IMR-90 (cell line): ENCODE data around the gene FER. TPM values are rescaled to one million over a fixed set of nuclear protein-coding genes. Genes with fewer than 3 reads are reported as not detected.

Experiments
- ATAC-seq: fragments of 200-7000 bp; cut with Tn5 transposase; 2 replicates; pipeline ENCODE4 v1.9.1; 2020; ENCODE audit warnings: low read depth, mild to moderate bottlenecking, moderate library complexity
- BruUV-seq: library from RNA; stranded (reverse); fragments of 400-500 nt; replicated peaks from 2 replicates; lab custom pipeline; 2021; lab: Mats Ljungman, UMichigan
- CTCF ChIA-PET: fragments of 300-600 bp; formaldehyde crosslinking; extraction: SDS; loops from one replicate; lab custom pipeline; 2021; ENCODE audit warnings: antibody characterized with exemption; lab: Yijun Ruan, JAX
- POLR2A ChIA-PET: fragments of 300-600 bp; sonication (Branson Sonifier 250); formaldehyde crosslinking; loops from one replicate; lab custom pipeline; 2022; ENCODE audit warnings: antibody characterized with exemption; ENCODE audit not compliant: unreplicated experiment; lab: Charles Lee
- DNase-seq: peaks from one replicate; pipeline ENCODE4 v3.0.0; 2013
- H2AFZ ChIP-seq: replicated peaks from 2 replicates; pipeline ENCODE3; 2013; ENCODE audit warnings: low read length, mild to moderate bottlenecking; ENCODE audit not compliant: poor library complexity
- H2AK5ac ChIP-seq: 2 replicates; pipeline ENCODE4 v1.6.1; 2013; ENCODE audit warnings: low read depth, low read length, inconsistent platforms
- H2AK9ac ChIP-seq: replicated peaks from 2 replicates; pipeline ENCODE3; 2013; ENCODE audit warnings: mild to moderate bottlenecking, low read depth, low read length, moderate library complexity; ENCODE audit not compliant: poor library complexity
- H2BK120ac ChIP-seq: 2 replicates; pipeline ENCODE4 v1.6.1; 2013; ENCODE audit warnings: low read depth, low read length, inconsistent platforms
- H2BK15ac ChIP-seq: 3 replicates; pipeline ENCODE4 v1.6.1; 2013; ENCODE audit warnings: low read depth, low read length, inconsistent platforms
- H2BK20ac ChIP-seq: 2 replicates; pipeline ENCODE4 v1.6.1; 2013; ENCODE audit warnings: low read depth, mild to moderate bottlenecking, inconsistent platforms, low read length, moderate library complexity
- H2BK5ac ChIP-seq: 2 replicates; pipeline ENCODE4 v1.6.1; 2013; ENCODE audit warnings: mild to moderate bottlenecking, low read depth, low read length, inconsistent platforms; ENCODE audit not compliant: poor library complexity, severe bottlenecking
- H3K14ac ChIP-seq: replicated peaks from 2 replicates; pipeline ENCODE4 v1.6.1; 2013; ENCODE audit warnings: low read depth, low read length, inconsistent platforms
- H3K18ac ChIP-seq: 2 replicates; pipeline ENCODE4 v1.6.1; 2013; ENCODE audit warnings: low read depth, low read length, control low read depth
- H3K23ac ChIP-seq: 2 replicates; pipeline ENCODE4 v1.6.1; 2013; ENCODE audit warnings: low read depth, low read length, inconsistent platforms
- H3K27ac ChIP-seq: 2 replicates; pipeline ENCODE4 v1.5.1; 2013; ENCODE audit warnings: mild to moderate bottlenecking, control low read depth, low read length; ENCODE audit not compliant: insufficient read depth
- H3K27me3 ChIP-seq: 2 replicates; pipeline ENCODE4 v1.6.1; 2013; ENCODE audit warnings: low read length; ENCODE audit not compliant: control insufficient read depth, insufficient read depth
- H3K36me3 ChIP-seq: 2 replicates; pipeline ENCODE4 v1.6.1; 2013; ENCODE audit warnings: low read length, mixed read lengths; ENCODE audit not compliant: control insufficient read depth, insufficient read depth
- H3K4ac ChIP-seq: 2 replicates; pipeline ENCODE4 v1.6.1; 2013; ENCODE audit warnings: low read depth, low read length, inconsistent platforms
- H3K4me1 ChIP-seq: 2 replicates; pipeline ENCODE4 v1.6.1; 2013; ENCODE audit warnings: low read length, mixed read lengths; ENCODE audit not compliant: control insufficient read depth, insufficient read depth
- H3K4me2 ChIP-seq: 2 replicates; pipeline ENCODE4 v1.6.1; 2013; ENCODE audit warnings: low read depth, mild to moderate bottlenecking, control low read depth, low read length, moderate library complexity
- H3K4me3 ChIP-seq: 2 replicates; pipeline ENCODE4 v1.5.1; 2013; ENCODE audit warnings: low read depth, mild to moderate bottlenecking, control low read depth, low read length, moderate library complexity; ENCODE audit not compliant: insufficient read depth
- H3K56ac ChIP-seq: 2 replicates; pipeline ENCODE4 v1.6.1; 2013; ENCODE audit warnings: low read length, inconsistent platforms; ENCODE audit not compliant: insufficient read depth; ENCODE audit errors: extremely low read depth
- H3K79me1 ChIP-seq, 2 experiments: 2 replicates each; pipeline ENCODE4 v1.6.1; 2013; ENCODE audit warnings: low read length in 2 of 2, inconsistent platforms in 1 of 2, low read depth in 1 of 2
- H3K9ac ChIP-seq: 2 replicates; pipeline ENCODE4 v1.6.1; 2013; ENCODE audit warnings: low read depth, low read length, control low read depth
- H3K9me1 ChIP-seq: 2 replicates; pipeline ENCODE4 v1.6.1; 2013; ENCODE audit warnings: low read length, inconsistent platforms; ENCODE audit not compliant: insufficient read depth
- H3K9me3 ChIP-seq: 2 replicates; pipeline ENCODE4 v1.6.1; 2013; ENCODE audit warnings: low read length; ENCODE audit not compliant: control insufficient read depth, insufficient read depth
- H4K20me1 ChIP-seq: 2 replicates; pipeline ENCODE4 v1.6.1; 2013; ENCODE audit warnings: low read length, inconsistent platforms; ENCODE audit not compliant: insufficient read depth
- H4K5ac ChIP-seq: 2 replicates; pipeline ENCODE4 v1.6.1; 2013; ENCODE audit warnings: mild to moderate bottlenecking, low read depth, low read length, control low read depth
- H4K8ac ChIP-seq, 2 experiments: 2 replicates each; pipeline ENCODE4 v1.6.1; 2013; ENCODE audit warnings: low read depth in 2 of 2, low read length in 2 of 2, control low read depth in 1 of 2, inconsistent platforms in 1 of 2
- H4K91ac ChIP-seq: 2 replicates; pipeline ENCODE4 v1.6.1; 2013; ENCODE audit warnings: low read depth, low read length, inconsistent platforms; ENCODE audit not compliant: insufficient read depth
- CHD1 ChIP-seq: IDR thresholded peaks from 2 replicates; pipeline ENCODE4 v1.6.1; 2012; ENCODE audit warnings: low read depth, low read length, improper control_type of control experiment
- ELK1 ChIP-seq: fragments of 150-350 bp; IDR thresholded peaks from 2 replicates; pipeline ENCODE4 v1.6.1; 2016; ENCODE audit warnings: low read depth, mild to moderate bottlenecking, low read length, moderate library complexity, borderline replicate concordance
- POLR2A ChIP-seq: IDR thresholded peaks from 2 replicates; pipeline ENCODE4 v1.6.1; 2012; ENCODE audit warnings: mild to moderate bottlenecking, low read depth, low read length
- WGBS, 2 experiments: methylation state at CpG; one replicate each; pipeline versions ENCODE4 v1.1.5 to v1.1.7; 2013; ENCODE audit warnings: missing lambda C conversion rate in 2 of 2; ENCODE audit not compliant: insufficient read length in 1 of 2; ENCODE audit errors: extremely low coverage in 2 of 2; 5-methylcytosine and 5-hydroxymethylcytosine counted together
- dilution Hi-C: fragments of 300-500 bp; cut with HindIII; formaldehyde crosslinking; loops from one replicate; pipeline ENCODE4 v1.14.3; 2018; ENCODE audit warnings: low sequenced_read_pairs; ENCODE audit not compliant: unreplicated experiment
- in situ Hi-C: fragments of 300-500 bp; cut with MboI; formaldehyde crosslinking; loops from 3 replicates; pipeline ENCODE4 v1.14.3; 2019; ENCODE audit warnings: low sequenced_read_pairs, inconsistent platforms, mixed read lengths
- intact Hi-C: fragments of 100-400 bp; cut with micrococcal nuclease; formaldehyde crosslinking; loops from 2 replicates; pipeline ENCODE4 v1.10.0; 2022
- polyA plus RNA-seq, 3 experiments: library from polyadenylated mRNA; depleted of rRNA; stranded (reverse); fragments of >200 nt; gene quantifications; 2 replicates each; pipeline ENCODE4 v1.2.3, GENCODE V29; 2012; ENCODE audit warnings: low replicate concordance in 1 of 3
- total RNA-seq: library from RNA; depleted of rRNA; stranded (reverse); fragments of >200 nt; gene quantifications from 2 replicates; pipeline ENCODE4 v1.2.3, GENCODE V29; 2012

FER gene
- total and polyA plus RNA-seq, 2 of the 4 experiments (the other 2 are of a cell fraction), result 3.5 to 32.4 TPM

- Histone ChIP-seq H4K8ac (no peak overlapping the region), H3K4me1 (no peaks in the 10 kb centered on the region; the same call in 1 of the 2 replicates), H4K91ac (no peak overlapping the region), H3K4ac (no peak overlapping the region), H3K27me3 (no peaks in the 10 kb centered on the region), H3K9me3 (no peaks in the 10 kb centered on the region), H3K9me1 (no peaks in the 10 kb centered on the region), H2BK5ac (no peak overlapping the region), H3K56ac (no peak overlapping the region), H4K5ac (no peak overlapping the region), H3K27ac (no peak overlapping the region), H3K36me3 (no peaks in the 10 kb centered on the region), H2BK20ac (no peak overlapping the region), H2AK9ac (no peak overlapping the region), H2BK15ac (no peak overlapping the region), H3K79me1 (no peaks in the 10 kb centered on the region; a peak in 1 of 4 replicates), H3K4me2 (no peak overlapping the region), H2AK5ac (no peak overlapping the region), H2BK120ac (no peak overlapping the region), H3K18ac (no peak overlapping the region), H2AFZ (no peak overlapping the region), H3K9ac (no peak overlapping the region), H3K14ac (no peak overlapping the region), H3K23ac (no peak overlapping the region), H3K4me3 (no peak overlapping the region), H4K20me1 (no peaks in the 10 kb centered on the region)
- in situ Hi-C loops (no loop called here), intact Hi-C loops (no loop called here), dilution Hi-C loops (no loop called here)
- DNase-seq (no peak), ATAC-seq (no peak)
- ChIA-PET POLR2A (no interaction called here), CTCF (interaction anchor here (0.7 kb wide), 2 partner anchors 16 to 298 kb away, joined by 3 read pairs; no protein-coding TSS in a partner anchor)
- no CpG with 5 or more reads among the region's 6 CpGs for WGBS, 2 experiments
- no TSS peak for BruUV-seq
- no peak for TF ChIP-seq ELK1
- TF ChIP-seq CHD1, result no peak
- no peak for TF ChIP-seq POLR2A
These were observed 258.4 kb downstream of the FER start for GRCh38 chr5:109006129-109006528.
